ENCODE results near the gene CYB5RL. TPM values are rescaled to one million over a fixed set of nuclear protein-coding genes. Genes with fewer than 3 reads are reported as not detected.

Gene CYB5RL
- polyA plus RNA-seq, 1 of the 3 experiments (the other 2 are of a cell fraction), result 3.3 TPM

GRCh38 chr1:54239631-54240031, 39.8 kb upstream of the CYB5RL start:
- no peaks in the 10 kb centered on the region for H3K9me2 ChIP-seq
- ChIA-PET POLR2A (no interaction called here), CTCF (interaction anchor here (1.0 kb wide), 1 partner anchor 250 kb away, joined by 4 read pairs; no protein-coding TSS in a partner anchor)
- WGBS (ENCODE audit: low lambda C conversion rate), result 71% methylated on average over 5 of the region's 10 CpGs
- no peak overlapping the region for H2AFZ ChIP-seq (ENCODE audit: low read depth)
- H3K27ac ChIP-seq (ENCODE audit: low read depth in 2 of 2, low read length in 1 of 2), result peak overlapping the region in 1 of 2 experiments; percentile 17; a peak in 1 of 4 replicates
- no peak for DNase-seq
- peaks cover 3% of the 10 kb centered on the region for H3F3A ChIP-seq (replicated peaks; ENCODE audit: insufficient read depth)
- TF ChIP-seq USF1 (IDR thresholded peaks at IDR 0.05; ENCODE audit: borderline replicate concordance, low read depth) (no peak), RAD21 (IDR thresholded peaks at IDR 0.05; ENCODE audit: low read length) (no peak), TAF1 (IDR thresholded peaks at IDR 0.05; ENCODE audit: borderline replicate concordance, low read depth, low read length) (no peak), RFX5 (IDR thresholded peaks at IDR 0.05; ENCODE audit: low read length) (no peak), NRF1 (IDR thresholded peaks at IDR 0.05; ENCODE audit: low read depth, low read length) (no peak), EZH2phosphoT487 (IDR thresholded peaks at IDR 0.05; ENCODE audit: borderline replicate concordance, low read depth) (no peak), REST (IDR thresholded peaks at IDR 0.05; ENCODE audit: low read depth, low read length) (no peak), POLR2AphosphoS5 (IDR thresholded peaks at IDR 0.05; ENCODE audit: low read depth, low read length) (no peak), MEF2A (IDR thresholded peaks at IDR 0.05; ENCODE audit: borderline replicate concordance, low read depth) (no peak), FOSL2 (IDR thresholded peaks at IDR 0.05; ENCODE audit: borderline replicate concordance, low read depth) (no peak)
- no peak overlapping the region for H3K4me2 ChIP-seq
- H3K4me1 ChIP-seq (ENCODE audit: control insufficient read depth in 1 of 2, insufficient read depth in 2 of 2, low read depth in 1 of 2, low read length in 1 of 2), result peaks cover 0 to 11% of the 10 kb centered on the region in 2 experiments; a peak in 1 of 4 replicates
- no peaks in the 10 kb centered on the region for H3K27me3 ChIP-seq (ENCODE audit: insufficient read depth)
- H3K79me2 ChIP-seq (ENCODE audit: insufficient read depth), result no peaks in the 10 kb centered on the region
- no peak overlapping the region for H3K4me3 ChIP-seq (ENCODE audit: low read depth in 2 of 2, low read length in 1 of 2)
- no peaks in the 10 kb centered on the region for H3K9me3 ChIP-seq
- H3K9ac ChIP-seq, result no peak overlapping the region
- H4K20me1 ChIP-seq (ENCODE audit: insufficient read depth), result no peaks in the 10 kb centered on the region
- H3K36me3 ChIP-seq (replicated peaks in 1 of 2; ENCODE audit: control insufficient read depth in 1 of 2, insufficient read depth in 2 of 2, low read length in 1 of 2), result peaks cover 7 to 34% of the 10 kb centered on the region in 2 experiments

GRCh38 chr1:54239035-54239383, 39.2 kb upstream of the CYB5RL start:
- POLR2A ChIA-PET, result no interaction called here
- Histone ChIP-seq H3K27me3 (ENCODE audit: insufficient read depth) (no peaks in the 10 kb centered on the region), H3K4me3 (ENCODE audit: low read depth in 2 of 2, low read length in 1 of 2) (no peak overlapping the region), H3K79me2 (ENCODE audit: insufficient read depth) (no peaks in the 10 kb centered on the region), H3K4me1 (ENCODE audit: control insufficient read depth in 1 of 2, insufficient read depth in 2 of 2, low read depth in 1 of 2, low read length in 1 of 2) (peaks cover 0 to 9% of the 10 kb centered on the region in 2 experiments; a peak in 1 of 4 replicates), H3K9me3 (no peaks in the 10 kb centered on the region), H2AFZ (ENCODE audit: low read depth) (no peak overlapping the region), H3F3A (replicated peaks; ENCODE audit: insufficient read depth) (peaks cover 4% of the 10 kb centered on the region), H3K9me2 (no peaks in the 10 kb centered on the region), H3K36me3 (replicated peaks in 1 of 2; ENCODE audit: control insufficient read depth in 1 of 2, insufficient read depth in 2 of 2, low read length in 1 of 2) (peaks cover 7 to 34% of the 10 kb centered on the region in 2 experiments), H3K4me2 (no peak overlapping the region), H4K20me1 (ENCODE audit: insufficient read depth) (no peaks in the 10 kb centered on the region), H3K9ac (no peak overlapping the region), H3K27ac (ENCODE audit: low read depth in 2 of 2, low read length in 1 of 2) (peak overlapping the region in 1 of 2 experiments; percentile 17; a peak in 1 of 4 replicates)
- TF ChIP-seq RXRA (IDR thresholded peaks at IDR 0.05; ENCODE audit: borderline replicate concordance, low read depth), result no peak
- no peak for TF ChIP-seq GATA2 (CRISPR knock-in tag; IDR thresholded peaks at IDR 0.05)
- TF ChIP-seq USF2 (IDR thresholded peaks at IDR 0.05; ENCODE audit: borderline replicate concordance, low read depth, low read length), result no peak
- no peak for TF ChIP-seq IRF3 (IDR thresholded peaks at IDR 0.05; ENCODE audit: low read depth, low read length)
- no peak for TF ChIP-seq NRF1 (IDR thresholded peaks at IDR 0.05; ENCODE audit: low read depth, low read length)
- TF ChIP-seq NFIC (IDR thresholded peaks at IDR 0.05; ENCODE audit: borderline replicate concordance), result no peak
- CTCF ChIA-PET, result interaction anchor here (1.0 kb wide), 1 partner anchor 250 kb away, joined by 4 read pairs; no protein-coding TSS in a partner anchor
- 87% methylated on average over 5 of the region's 5 CpGs for WGBS (ENCODE audit: low lambda C conversion rate)
- no peak for DNase-seq

All from SK-N-SH (cell line).